SU-DHL-6 (cell line): ENCODE results near the gene SLC5A11.

Source experiments
- H2AFZ ChIP-seq: fragments of 200-600 bp; sonication (generic); 2 replicates; pipeline ENCODE4 v1.6.1; 2014; ENCODE audit warnings: low read depth, mild to moderate bottlenecking, moderate library complexity, mixed read lengths, antibody characterized with exemption, low read length; ENCODE audit not compliant: severe bottlenecking
- H3F3A ChIP-seq: fragments of 200-600 bp; shearing (Covaris generic); 2 replicates; pipeline ENCODE4 v1.6.0; 2016; ENCODE audit warnings: antibody characterized with exemption, mild to moderate bottlenecking; ENCODE audit not compliant: insufficient read depth
- H3K27ac ChIP-seq: fragments of 200-600 bp; sonication (generic); 2 replicates; pipeline ENCODE4 v1.5.1; 2016; ENCODE audit warnings: low read depth, mild to moderate bottlenecking, low read length, moderate library complexity, mixed read lengths
- H3K27me3 ChIP-seq: fragments of 200-600 bp; sonication (generic), shearing (Covaris generic); 2 replicates; pipeline ENCODE4 v1.6.0; 2014; ENCODE audit warnings: mild to moderate bottlenecking, low read length
- H3K36me3 ChIP-seq: fragments of 200-600 bp; sonication (generic); 2 replicates; pipeline ENCODE4 v1.6.1; 2014; ENCODE audit warnings: mild to moderate bottlenecking, low read length, mixed read lengths
- H3K4me2 ChIP-seq: fragments of 300-600, 200-600 bp; shearing (Covaris generic), sonication (generic); 2 replicates; pipeline ENCODE4 v1.6.0; 2014; ENCODE audit warnings: low read length, low read depth, mild to moderate bottlenecking; ENCODE audit not compliant: poor library complexity, severe bottlenecking
- H3K4me3 ChIP-seq: fragments of 200-600 bp; sonication (generic); 2 replicates; pipeline ENCODE4 v1.5.1; 2014; ENCODE audit warnings: antibody characterized with exemption, low read length, mild to moderate bottlenecking, mixed read lengths; ENCODE audit not compliant: insufficient read depth, poor library complexity, severe bottlenecking
- H3K79me2 ChIP-seq: fragments of 200-600 bp; sonication (generic); 2 replicates; pipeline ENCODE4 v1.6.1; 2014; ENCODE audit warnings: mild to moderate bottlenecking, low read length, moderate library complexity; ENCODE audit not compliant: insufficient read depth
- H3K9ac ChIP-seq: fragments of 200-600 bp; sonication (generic); 2 replicates; pipeline ENCODE4 v1.7.0; 2014; ENCODE audit warnings: mild to moderate bottlenecking, low read length
- H3K9me2 ChIP-seq: fragments of 200-600 bp; sonication (generic); replicated peaks from 2 replicates; pipeline ENCODE4 v1.6.1; 2014; ENCODE audit warnings: low read length; ENCODE audit not compliant: insufficient read depth
- H3K9me3 ChIP-seq: fragments of 200-600 bp; sonication (generic); 2 replicates; pipeline ENCODE4 v1.6.1; 2014; ENCODE audit warnings: low read length, mixed read lengths; ENCODE audit not compliant: insufficient read depth
- H4K20me1 ChIP-seq: fragments of 200-600 bp; sonication (generic); 2 replicates; pipeline ENCODE4 v1.6.1; 2014; ENCODE audit warnings: low read depth, mild to moderate bottlenecking, antibody characterized with exemption, low read length, moderate library complexity, mixed read lengths
- CTCF ChIP-seq: fragments of 200-600 bp; sonication (generic); IDR thresholded peaks from one replicate; pipeline ENCODE4 v1.5.1; 2017; ENCODE audit warnings: antibody characterized with exemption, mild to moderate bottlenecking, low read length, moderate library complexity; ENCODE audit not compliant: insufficient read depth, poor library complexity, severe bottlenecking
- EZH2phosphoT487 ChIP-seq: fragments of 200-600 bp; sonication (generic), shearing (Covaris generic); conservative IDR thresholded peaks from 2 replicates; pipeline ENCODE4 v1.6.1; 2018; ENCODE audit warnings: mild to moderate bottlenecking, antibody characterized with exemption, low read length, moderate library complexity, mixed read lengths

Gene SLC5A11

GRCh38 chr16:24820522-24820921 lies 25.2 kb upstream of the SLC5A11 start:
- Histone ChIP-seq H3K9me3 (no peaks in the 10 kb centered on the region), H3K9ac (no peak overlapping the region), H3K27ac (no peak overlapping the region), H2AFZ (no peak overlapping the region), H3K4me3 (no peak overlapping the region), H3F3A (no peaks in the 10 kb centered on the region; the same call in 1 of the 2 replicates), H3K36me3 (peaks cover 11% of the 10 kb centered on the region), H3K4me2 (no peak overlapping the region), H3K9me2 (no peaks in the 10 kb centered on the region), H3K27me3 (no peaks in the 10 kb centered on the region), H3K79me2 (no peaks in the 10 kb centered on the region), H4K20me1 (no peaks in the 10 kb centered on the region)
- TF ChIP-seq CTCF (no peak), EZH2phosphoT487 (no peak)

GRCh38 chr16:24821129-24821528 lies 24.6 kb upstream of the SLC5A11 start:
- H3K4me3 ChIP-seq: no peak overlapping the region
- H3K27ac ChIP-seq: no peak overlapping the region
- no peak overlapping the region for H2AFZ ChIP-seq
- no peak overlapping the region for H3K4me2 ChIP-seq
- no peaks in the 10 kb centered on the region for H3K9me2 ChIP-seq
- no peaks in the 10 kb centered on the region for H4K20me1 ChIP-seq
- no peaks in the 10 kb centered on the region for H3K9me3 ChIP-seq
- no peak for TF ChIP-seq CTCF
- TF ChIP-seq EZH2phosphoT487: no peak
- H3F3A ChIP-seq: no peaks in the 10 kb centered on the region; the same call in 1 of the 2 replicates
- peaks cover 11% of the 10 kb centered on the region for H3K36me3 ChIP-seq
- H3K79me2 ChIP-seq: no peaks in the 10 kb centered on the region
- H3K27me3 ChIP-seq: no peaks in the 10 kb centered on the region
- no peak overlapping the region for H3K9ac ChIP-seq

- Histone ChIP-seq H4K20me1 (no peaks in the 10 kb centered on the region), H3K36me3 (peaks cover 5% of the 10 kb centered on the region; the same call in 1 of the 2 replicates), H3K9me2 (no peaks in the 10 kb centered on the region), H3K27me3 (no peaks in the 10 kb centered on the region), H2AFZ (no peak overlapping the region), H3K9ac (no peak overlapping the region), H3K4me2 (no peak overlapping the region), H3K79me2 (no peaks in the 10 kb centered on the region), H3K9me3 (no peaks in the 10 kb centered on the region), H3K27ac (no peak overlapping the region), H3K4me3 (no peak overlapping the region), H3F3A (no peaks in the 10 kb centered on the region; the same call in 1 of the 2 replicates)
- TF ChIP-seq EZH2phosphoT487 (no peak), CTCF (no peak)
Observed at GRCh38 chr16:24822542-24822941, 23.2 kb upstream of the SLC5A11 start.
